GM21723 (cell line): ENCODE measurements around the gene NKX2-2.
"Not testable (repeated sequence)": the region's sequence is repeated elsewhere in the genome, so short reads cannot be mapped to it uniquely, and the experiment has no call there.

Source experiments
- ATAC-seq: cut with Tn5 transposase; IDR thresholded peaks from one replicate; pipeline ENCODE4 v1.9.1; 2021; ENCODE audit warnings: mild to moderate bottlenecking, moderate library complexity; ENCODE audit not compliant: unreplicated experiment

The NKX2-2 gene

GRCh38 chr20:21509597-21510371 is 4.1 kb downstream of the NKX2-2 start:
- no peak for ATAC-seq

DNA sequence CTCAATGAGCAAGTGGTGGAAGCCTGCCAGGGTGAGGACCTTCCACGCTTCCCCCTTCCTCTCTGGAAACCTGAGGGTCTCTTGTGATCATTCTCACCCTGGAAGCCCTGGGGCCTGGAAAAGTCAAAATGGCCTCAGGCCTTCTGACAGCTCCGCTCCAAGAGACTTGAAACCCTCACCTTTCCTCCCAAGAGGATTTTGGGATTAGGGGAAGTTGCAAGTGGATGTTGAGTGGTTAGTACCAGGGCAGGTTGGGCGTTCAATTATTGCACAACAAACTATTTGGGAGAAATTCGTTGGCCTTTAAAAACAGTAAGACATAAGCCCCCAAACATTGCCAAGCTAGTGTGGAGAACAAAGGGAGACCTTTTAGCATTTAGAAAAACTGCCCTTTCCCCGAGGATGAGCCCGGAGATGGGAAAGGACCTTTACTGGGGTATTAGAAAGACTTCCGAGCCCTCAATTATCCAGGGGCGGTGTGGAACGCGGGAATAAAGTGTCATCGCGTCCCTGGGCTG is 4.7 kb downstream of the NKX2-2 start:
- ATAC-seq, result no peak

GRCh38 chr20:21508230-21509078 is 5.4 kb downstream of the NKX2-2 start:
- no peak for ATAC-seq

GRCh38 chr20:21507400-21508229 is 6.2 kb downstream of the NKX2-2 start:
- no peak for ATAC-seq

- ATAC-seq, result peak; percentile 47
Observed at GRCh38 chr20:21505810-21506530, 7.9 kb downstream of the NKX2-2 start.

- peak; percentile 56 for ATAC-seq
Observed at GRCh38 chr20:21505161-21505809, 8.6 kb downstream of the NKX2-2 start.

DNA sequence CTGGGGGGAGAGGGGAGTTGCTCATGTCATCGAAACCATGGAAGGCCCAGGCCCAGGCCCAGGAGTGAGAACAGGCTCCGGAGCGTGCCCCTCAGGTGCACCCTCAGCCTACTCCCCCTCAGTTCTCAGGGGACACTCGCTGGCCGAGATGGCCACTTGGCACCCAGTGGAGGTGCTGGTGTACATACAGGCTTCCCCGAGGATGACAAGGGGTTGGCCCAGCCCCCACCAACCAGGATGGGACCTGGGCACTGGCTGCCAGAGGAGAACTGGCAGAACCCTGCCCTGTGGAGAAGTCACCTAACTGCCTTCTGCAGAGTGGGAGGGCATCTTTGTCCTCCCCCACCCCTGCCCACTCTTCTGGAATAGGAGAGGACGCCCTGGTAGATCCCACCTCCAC is 9.5 kb downstream of the NKX2-2 start:
- ATAC-seq, result no peak

GRCh38 chr20:21503345-21503744 is 10.5 kb downstream of the NKX2-2 start:
- peak; percentile 89 for ATAC-seq

GRCh38 chr20:21501184-21501583 is 12.7 kb downstream of the NKX2-2 start:
- no peak for ATAC-seq

- no peak for ATAC-seq
Observed at GRCh38 chr20:21500599-21500998, 13.3 kb downstream of the NKX2-2 start.

GRCh38 chr20:21499641-21500040 is 14.2 kb downstream of the NKX2-2 start:
- ATAC-seq, result no peak

DNA sequence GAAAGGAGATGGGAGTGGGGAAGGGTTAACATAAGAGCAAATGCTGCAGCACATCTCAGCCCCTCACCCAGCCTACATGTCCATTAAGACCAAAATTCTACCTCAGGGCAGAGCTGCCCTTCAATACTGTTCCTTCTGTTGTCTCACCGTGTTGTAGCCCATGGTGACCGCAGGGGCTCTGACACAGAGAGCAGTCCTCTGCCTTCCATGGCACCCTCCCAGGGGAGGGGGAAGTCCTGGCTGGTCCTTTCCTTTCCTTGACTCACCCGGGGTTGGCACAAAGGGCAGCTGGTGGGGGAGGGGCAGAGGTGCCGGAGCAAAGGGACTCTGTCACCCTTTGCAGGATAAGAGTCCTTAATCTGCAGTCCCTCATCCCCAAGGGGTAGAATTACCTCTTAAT is 15.2 kb downstream of the NKX2-2 start:
- ATAC-seq, result no peak

DNA sequence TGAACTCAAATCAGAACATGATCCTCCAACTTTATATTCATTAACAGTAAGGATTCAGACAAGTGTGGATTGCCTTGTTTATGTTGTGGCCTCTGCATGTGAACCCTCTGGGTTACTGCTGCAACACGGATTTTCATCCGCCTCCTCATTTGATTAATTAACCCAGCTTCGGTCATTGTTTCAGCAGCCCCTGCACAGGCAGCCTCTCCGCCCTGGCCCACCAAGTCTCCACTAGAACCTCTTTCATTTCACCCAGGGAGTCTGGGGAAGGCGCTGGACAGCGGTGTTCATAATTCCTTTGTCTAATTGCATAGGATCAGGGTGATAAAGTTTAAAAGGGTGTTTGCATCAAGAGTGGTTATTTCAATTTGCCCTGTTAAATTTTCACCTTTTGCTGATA is 15.7 kb downstream of the NKX2-2 start:
- ATAC-seq, result no peak

DNA sequence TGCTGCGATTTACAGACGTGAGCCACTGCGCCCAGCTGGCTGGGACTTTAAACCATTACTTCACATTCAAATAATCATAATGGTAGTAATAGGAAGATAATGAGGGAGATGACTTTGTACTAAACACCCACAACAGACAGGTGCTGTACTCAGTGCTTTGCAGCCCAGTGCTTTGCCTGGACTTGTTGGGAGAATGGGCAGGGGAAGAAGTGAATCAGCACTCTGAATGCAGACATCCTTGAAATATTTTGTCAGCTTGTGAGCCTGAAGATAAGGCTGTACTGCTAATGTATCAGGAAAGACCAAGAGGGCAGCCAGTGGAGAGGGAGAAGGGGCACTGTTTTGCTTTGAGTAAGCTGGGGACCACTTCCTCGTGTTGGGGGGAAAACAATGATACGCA is 17.4 kb downstream of the NKX2-2 start:
- ATAC-seq, result no peak

GRCh38 chr20:21493049-21493448 is 20.8 kb downstream of the NKX2-2 start:
- no peak for ATAC-seq

DNA sequence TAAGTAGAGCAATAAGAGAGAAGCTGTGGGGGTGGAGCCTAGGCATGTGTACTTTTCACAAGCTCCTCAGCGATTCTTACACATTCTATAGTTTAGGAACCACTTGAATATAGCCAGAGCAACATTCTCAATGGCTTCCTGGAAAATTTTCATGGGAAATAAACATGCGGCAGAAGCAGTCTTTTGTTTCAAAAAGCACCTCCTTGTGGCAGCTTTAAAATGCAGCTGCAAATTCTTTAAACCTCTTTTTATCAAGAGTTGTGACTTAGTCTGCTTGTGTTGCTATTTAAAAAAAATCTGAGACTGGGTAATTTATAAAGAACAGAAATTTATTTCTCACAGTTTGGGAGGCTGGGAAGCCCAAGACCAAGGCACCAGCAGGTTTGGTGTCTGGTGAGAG is 23.8 kb downstream of the NKX2-2 start:
- no peak for ATAC-seq

DNA sequence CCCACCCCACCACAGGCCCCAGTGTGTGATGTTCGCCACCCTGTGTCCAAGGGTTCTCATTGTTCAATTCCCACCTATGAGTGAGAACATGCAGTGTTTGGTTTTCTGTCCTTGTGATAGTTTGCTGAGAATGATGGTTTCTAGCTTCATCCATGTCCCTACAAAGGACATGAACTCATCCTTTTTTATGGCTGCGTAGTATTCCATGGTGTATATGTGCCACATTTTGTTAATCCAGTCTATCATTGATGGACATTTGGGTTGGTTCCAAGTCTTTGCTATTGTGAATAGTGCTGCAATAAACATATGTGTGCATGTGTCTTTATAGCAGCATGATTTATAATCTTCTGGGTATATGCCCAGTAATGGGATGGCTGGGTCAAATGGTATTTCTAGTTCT is 33.7 kb downstream of the NKX2-2 start:
- ATAC-seq, result not testable (repeated sequence)

- no peak for ATAC-seq
Observed at GRCh38 chr20:21465799-21466198, 48.1 kb downstream of the NKX2-2 start.

- no peak for ATAC-seq
Observed at GRCh38 chr20:21464916-21465315, 48.9 kb downstream of the NKX2-2 start.
